K562 (cell line): ENCODE measurements around the gene ERAS. TPM values are rescaled to one million over a fixed set of nuclear protein-coding genes. Genes with fewer than 3 reads are reported as not detected.

Experiments
- BRD4 ChIP-seq: fragments of 200-600 bp; sonication (generic); IDR thresholded peaks from 2 replicates; pipeline ENCODE4 v1.6.1; 2017; ENCODE audit warnings: inconsistent platforms
- BRF2 ChIP-seq: IDR thresholded peaks from 3 replicates; pipeline ENCODE4 v1.6.1; 2011; ENCODE audit warnings: borderline replicate concordance, mild to moderate bottlenecking; ENCODE audit not compliant: insufficient read length, insufficient read depth
- CBX5 ChIP-seq: IDR thresholded peaks from 2 replicates; pipeline ENCODE4 v1.6.1; 2014; ENCODE audit warnings: low read depth, borderline replicate concordance
- CC2D1A ChIP-seq: fragments of 450-650 bp; IDR thresholded peaks from 2 replicates; pipeline ENCODE4 v1.6.1; 2017; ENCODE audit warnings: mild to moderate bottlenecking
- DDX20 ChIP-seq: fragments of 450-650 bp; IDR thresholded peaks from 2 replicates; pipeline ENCODE4 v1.6.1; 2016; ENCODE audit warnings: missing genetic modification characterization, low read depth, mild to moderate bottlenecking, missing compliant biosample characterization, moderate library complexity
- E2F3 ChIP-seq: fragments of 250-450 bp; sonication (Bioruptor Pico); IDR thresholded peaks from 2 replicates; pipeline ENCODE4 v1.4.0; 2020; ENCODE audit warnings: mild to moderate bottlenecking
- FIP1L1 ChIP-seq: fragments of 200-400 bp; formaldehyde crosslinking; IDR thresholded peaks from 2 replicates; pipeline ENCODE4 v1.6.1; 2018; ENCODE audit warnings: mild to moderate bottlenecking, low read depth, low read length; ENCODE audit not compliant: poor library complexity, severe bottlenecking
- FOXO4 ChIP-seq: fragments of 450-650 bp; formaldehyde crosslinking; IDR thresholded peaks from 2 replicates; pipeline ENCODE4 v1.4.0; 2020; ENCODE audit warnings: mild to moderate bottlenecking, moderate library complexity
- GTF2F1 ChIP-seq: IDR thresholded peaks from 2 replicates; pipeline ENCODE4 v1.6.1; 2011; ENCODE audit warnings: low read depth, low read length, improper control_type of control experiment
- HCFC1 ChIP-seq: IDR thresholded peaks from 2 replicates; pipeline ENCODE4 v1.6.1; 2012; ENCODE audit warnings: low read depth, low read length, improper control_type of control experiment
- HES1 ChIP-seq: fragments of 450-650 bp; IDR thresholded peaks from 2 replicates; pipeline ENCODE4 v1.6.1; 2016; ENCODE audit warnings: low read depth, mild to moderate bottlenecking, moderate library complexity
- HMGN3 ChIP-seq: IDR thresholded peaks from 2 replicates; pipeline ENCODE4 v1.6.1; 2011; ENCODE audit warnings: borderline replicate concordance, low read depth, mild to moderate bottlenecking, mixed read lengths, low read length; ENCODE audit not compliant: insufficient read length; ENCODE audit errors: extremely low read depth
- LEF1 ChIP-seq: fragments of 450-650 bp; IDR thresholded peaks from 2 replicates; pipeline ENCODE4 v1.6.1; 2016; ENCODE audit warnings: mild to moderate bottlenecking
- MTA3 ChIP-seq: fragments of 450-650 bp; formaldehyde crosslinking; IDR thresholded peaks from 2 replicates; pipeline ENCODE4 v1.6.1; 2017; ENCODE audit warnings: mild to moderate bottlenecking, borderline replicate concordance
- NR0B1 ChIP-seq: fragments of 450-650 bp; IDR thresholded peaks from one replicate; pipeline ENCODE4 v1.6.1; 2018; ENCODE audit warnings: mild to moderate bottlenecking, moderate library complexity; ENCODE audit not compliant: partially characterized antibody
- SIN3A ChIP-seq, 2 experiments: fragments of 150-350 bp in 1 of 2; IDR thresholded peaks; 2 replicates each; pipeline ENCODE4 v1.6.1; 2011 to 2016; ENCODE audit warnings: borderline replicate concordance in 2 of 2, low read depth in 2 of 2, low read length in 2 of 2, mild to moderate bottlenecking in 2 of 2, moderate library complexity in 2 of 2; ENCODE audit not compliant: control insufficient read depth in 1 of 2
- SUPT5H ChIP-seq: fragments of 450-650 bp; IDR thresholded peaks from 2 replicates; pipeline ENCODE4 v1.6.1; 2016
- TEAD4 ChIP-seq, 2 experiments: sonication (generic) in 1 of 2; formaldehyde crosslinking in 1 of 2; IDR thresholded peaks; 2 replicates each; pipeline versions ENCODE4 v1.6.1 to v1.8.0; 2012 to 2022; ENCODE audit warnings: borderline replicate concordance in 1 of 2, inconsistent platforms in 1 of 2, low read length in 1 of 2, mild to moderate bottlenecking in 1 of 2, missing genetic modification reagents in 1 of 2
- ZBED1 ChIP-seq: IDR thresholded peaks from 2 replicates; pipeline ENCODE4 v1.6.1; 2014
- ZNF217 ChIP-seq: sonication (generic); formaldehyde crosslinking; IDR thresholded peaks from 2 replicates; pipeline ENCODE4 v1.8.0; 2022; ENCODE audit warnings: mild to moderate bottlenecking, missing genetic modification reagents
- ZNF354B ChIP-seq: fragments of 250-450 bp; sonication (Bioruptor Pico); IDR thresholded peaks from 2 replicates; pipeline ENCODE4 v1.4.0; 2020
- ZNF707 ChIP-seq: fragments of 250-450 bp; sonication (Bioruptor Pico); conservative IDR thresholded peaks from 2 replicates; pipeline ENCODE4 v1.8.0; 2022; ENCODE audit warnings: inconsistent platforms, mild to moderate bottlenecking, moderate library complexity
- polyA plus RNA-seq, 8 experiments: library from polyadenylated mRNA; depleted of rRNA in 4 of 8; stranded (reverse) in 5 of 8; unstranded in 3 of 8; fragments of >200 nt; fragmentation: Nextera tagmentation in 2 of 8; fragmentation: Illumina TruSeq in 1 of 8; extraction: Ambion mirVana in 2 of 8; extraction: Trizol in 1 of 8; gene quantifications; 2 replicates each; pipeline versions ENCODE4 v1.2.1 to v1.2.3, GENCODE V29; 2011 to 2014; ENCODE audit warnings: inconsistent platforms in 1 of 8, missing spikeins in 1 of 8
- total RNA-seq, 7 experiments: library from RNA; depleted of rRNA in 6 of 7; stranded (reverse); fragments of >200 nt in 6 of 7; fragmentation: Illumina TruSeq in 2 of 7; extraction: Trizol in 2 of 7; gene quantifications; 2 replicates each; pipeline versions ENCODE4 v1.2.1 to v1.2.3, GENCODE V29; 2011 to 2021; ENCODE audit warnings: low replicate concordance in 1 of 7

The ERAS gene
- total and polyA plus RNA-seq, 9 of the 15 experiments (the other 6 are each of a cell fraction or from before 2014, with no cell fraction given): 0.07 to 0.12 TPM; not detected in 7

- TF ChIP-seq SIN3A (IDR thresholded peaks at IDR 0.05; ENCODE audit: borderline replicate concordance in 2 of 2, control insufficient read depth in 1 of 2, low read depth in 2 of 2, low read length in 2 of 2) (peak in 1 of 2 experiments; percentile 10; a peak in 2 of 4 replicates), LEF1 (peak; percentile 97), CC2D1A (peak; percentile 97), CBX5 (0 out of 2 replicates have a peak, but pooled peaks have one; percentile 17), MTA3 (peak; percentile 50), ZNF217 (no peak), GTF2F1 (no peak), FOXO4 (no peak), BRD4 (peak; percentile 96), FIP1L1 (no peak), HES1 (peak; percentile 81), HCFC1 (0 out of 2 replicates have a peak, but pooled peaks have one; percentile 23), SUPT5H (peak; percentile 65), ZNF707 (CRISPR knock-in tag) (peak; percentile 38; the same call in 1 of the 2 replicates), E2F3 (0 out of 2 replicates have a peak, but pooled peaks have one; percentile 42), HMGN3 (peak; percentile 80), NR0B1 (no peak), DDX20 (no peak), ZNF354B (CRISPR knock-in tag) (no peak), ZBED1 (peak; percentile 87), BRF2 (no peak), TEAD4 (IDR thresholded peaks at IDR 0.05; ENCODE audit: low read length) (peak; percentile 99), TEAD4 (CRISPR knock-in tag; IDR thresholded peaks at IDR 0.05; ENCODE audit: borderline replicate concordance) (no peak)
Measured at GRCh38 chrX:48800574-48801279, 25.6 kb upstream of the ERAS start (continued).
